HG02678 (cell line): Measurements from ENCODE around the gene FBXL14.
A peak's percentile ranks its signal among the peaks of the same experiment; 100 is the strongest.

ENCODE experiments used
- ATAC-seq: cut with Tn5 transposase; IDR thresholded peaks from one replicate; pipeline ENCODE4 v1.9.1; 2021; ENCODE audit warnings: mild to moderate bottlenecking, moderate library complexity; ENCODE audit not compliant: unreplicated experiment

FBXL14 gene

DNA sequence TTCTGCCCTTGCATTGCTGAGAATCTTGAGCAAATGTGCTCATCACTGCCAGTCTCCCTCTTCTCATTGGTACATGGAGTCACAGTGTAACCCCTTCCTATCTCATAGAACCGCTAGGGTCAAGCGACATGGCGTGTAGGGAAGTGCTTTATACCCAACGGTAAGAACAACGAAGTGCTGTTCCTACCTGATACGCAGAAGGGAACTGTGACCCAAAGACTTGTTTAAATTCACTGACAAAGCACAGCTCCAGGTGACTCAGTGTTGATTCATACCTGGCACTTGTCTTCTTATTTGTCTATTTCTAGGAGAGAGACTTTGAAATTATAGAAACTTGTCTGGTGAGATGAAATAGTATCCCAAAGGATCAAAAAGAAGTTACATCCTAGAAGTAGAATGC is 53.7 kb downstream of the FBXL14 start:
- no peak for ATAC-seq

DNA sequence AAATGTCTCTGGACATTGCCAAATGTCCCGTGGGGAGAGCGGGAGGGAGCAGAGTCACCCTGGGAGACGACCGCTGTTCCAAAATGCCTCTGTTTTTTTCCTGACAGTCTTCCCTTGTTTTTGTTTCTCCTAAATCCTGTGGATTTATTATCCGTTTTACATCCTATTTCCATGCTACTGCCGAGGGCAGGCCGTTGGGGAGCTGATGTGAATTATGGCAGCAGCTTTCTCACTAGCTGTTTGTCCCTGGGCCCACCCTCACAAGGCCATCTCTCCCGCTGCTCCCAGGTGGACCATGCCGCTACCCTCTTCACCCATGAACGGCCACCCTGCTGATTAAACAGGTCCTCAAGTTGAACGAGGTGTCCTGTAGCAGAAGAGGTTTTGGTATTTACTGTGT is 55.2 kb downstream of the FBXL14 start:
- no peak for ATAC-seq

DNA sequence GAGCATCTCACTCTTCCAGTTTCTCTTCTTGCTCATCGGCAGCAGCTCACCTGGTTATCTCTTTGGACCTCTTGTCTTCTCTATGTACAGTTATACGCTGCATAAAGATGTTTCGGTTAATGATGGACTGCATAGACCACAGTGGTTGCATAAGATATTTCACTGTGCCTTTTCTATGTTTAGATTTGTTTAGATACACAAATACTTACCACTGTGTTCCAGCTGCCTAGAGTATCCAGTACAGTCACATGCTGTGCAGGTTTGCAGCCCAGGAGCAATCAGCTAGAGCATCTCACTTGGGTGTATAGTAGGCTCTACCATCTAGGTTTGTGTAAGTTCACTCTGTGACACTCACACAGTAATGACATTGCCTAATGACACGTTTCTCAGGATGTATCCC is 57.6 kb downstream of the FBXL14 start:
- ATAC-seq: no peak

DNA sequence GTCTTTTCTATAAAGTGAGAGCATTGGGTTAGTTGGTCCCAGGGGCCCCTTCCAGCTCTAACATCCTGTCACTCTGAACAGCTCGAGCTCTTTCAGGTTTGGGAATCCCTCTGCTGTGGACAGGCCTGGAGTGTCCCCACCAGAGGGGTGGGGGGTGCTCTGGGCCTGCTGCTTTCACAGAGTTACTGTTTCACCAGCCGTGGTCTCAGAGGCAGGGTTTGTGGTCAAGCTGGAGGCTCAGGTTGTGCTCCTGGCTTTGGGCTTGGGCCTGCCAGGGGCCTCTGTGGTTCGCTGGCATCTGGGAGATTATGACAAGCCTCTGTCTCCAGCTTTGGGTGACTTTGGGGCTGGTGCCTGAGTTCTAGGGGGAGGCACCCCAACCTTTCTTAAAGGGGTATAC is 59.6 kb downstream of the FBXL14 start:
- no peak for ATAC-seq

DNA sequence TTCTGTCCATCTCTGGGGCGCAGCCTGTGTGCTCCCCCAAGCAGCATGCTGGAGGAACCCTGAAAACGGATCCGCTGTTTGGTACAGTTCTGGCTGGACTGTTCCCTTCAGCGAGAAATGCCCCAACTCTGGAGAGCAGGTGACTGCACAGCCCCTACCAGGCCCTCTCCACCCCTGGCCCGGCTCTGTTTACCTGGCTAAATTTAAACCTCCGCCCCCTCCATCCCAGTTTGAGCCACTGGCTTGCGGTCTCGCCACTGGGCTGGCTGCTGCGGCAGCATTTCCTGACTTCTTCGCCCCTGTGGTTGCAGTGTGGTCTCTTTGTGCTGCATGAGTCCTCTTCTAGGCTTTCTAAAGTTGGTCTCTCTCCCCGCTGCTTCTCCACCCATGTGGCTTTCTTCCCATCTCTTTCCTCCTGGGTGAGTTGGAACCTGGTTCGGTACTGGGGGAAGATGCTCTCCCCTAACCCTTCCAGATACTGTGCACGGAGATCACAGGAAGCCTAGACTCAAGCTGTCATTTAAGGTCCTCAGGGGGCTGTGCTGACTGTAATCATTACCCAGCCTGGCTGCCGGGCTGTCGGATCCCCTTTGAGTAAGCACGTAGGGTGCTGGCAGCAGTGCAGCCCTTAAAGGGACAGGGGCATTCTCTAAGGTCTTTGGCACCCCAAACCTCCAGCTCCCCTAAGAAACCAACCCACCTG is 60.6 kb downstream of the FBXL14 start:
- peak; percentile 56 for ATAC-seq

DNA sequence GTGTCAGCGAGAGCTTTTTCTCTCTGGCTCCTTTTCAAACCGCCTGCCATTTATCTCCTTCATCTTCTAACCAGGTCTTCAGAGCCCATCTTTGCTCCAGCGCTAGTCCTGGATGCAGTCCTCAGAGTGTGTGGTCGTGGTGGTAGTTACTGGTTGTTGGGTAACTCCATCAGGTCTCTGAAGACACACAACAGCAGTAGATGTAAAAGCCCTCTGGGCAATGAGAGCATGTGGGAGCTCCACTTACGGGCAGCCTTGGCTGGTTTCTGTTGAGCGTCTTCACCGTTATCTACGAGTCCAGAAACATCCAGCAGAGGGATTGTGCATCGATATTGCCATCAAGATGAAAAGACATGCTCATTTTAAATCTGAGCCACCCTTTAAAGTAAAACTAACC is 61.2 kb downstream of the FBXL14 start:
- peak; percentile 9 for ATAC-seq

DNA sequence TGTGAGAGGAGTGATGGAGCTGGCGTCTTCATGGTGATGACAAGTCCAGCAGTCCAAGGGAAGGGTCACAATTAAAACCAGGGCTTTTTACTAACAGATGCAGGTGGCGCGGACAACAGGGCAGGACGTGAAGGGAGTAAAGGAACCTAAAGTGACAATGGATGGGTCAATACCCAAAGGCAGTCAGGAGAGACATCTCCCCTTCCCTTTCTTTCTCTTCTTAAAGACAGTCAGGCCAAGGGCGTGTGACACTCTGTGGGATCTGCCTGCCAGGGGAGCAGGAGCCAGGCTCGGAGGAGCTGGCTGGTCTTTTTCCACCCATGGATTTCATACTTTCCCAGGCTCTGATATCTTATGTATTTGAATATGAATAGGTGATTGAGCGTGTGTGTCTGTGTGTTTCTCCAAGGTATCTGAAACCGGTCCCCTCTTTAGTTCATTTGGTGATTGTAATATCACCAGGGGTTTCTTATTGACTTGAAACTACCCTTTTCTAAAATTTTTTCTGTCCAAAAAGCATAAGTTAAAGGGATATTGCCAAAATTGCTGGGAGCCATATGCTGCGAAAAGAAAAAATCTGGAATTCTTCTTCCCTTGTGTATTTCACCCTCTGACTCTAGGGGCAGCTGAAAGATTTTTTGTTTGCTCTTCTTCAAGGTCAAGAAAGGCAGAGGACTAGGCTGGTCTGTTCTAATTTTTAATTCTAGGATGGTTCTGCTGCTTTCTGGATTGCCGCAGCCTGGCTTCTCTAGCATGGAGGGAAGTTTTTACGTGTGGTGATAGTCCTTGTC is 61.8 kb downstream of the FBXL14 start:
- ATAC-seq: no peak

DNA sequence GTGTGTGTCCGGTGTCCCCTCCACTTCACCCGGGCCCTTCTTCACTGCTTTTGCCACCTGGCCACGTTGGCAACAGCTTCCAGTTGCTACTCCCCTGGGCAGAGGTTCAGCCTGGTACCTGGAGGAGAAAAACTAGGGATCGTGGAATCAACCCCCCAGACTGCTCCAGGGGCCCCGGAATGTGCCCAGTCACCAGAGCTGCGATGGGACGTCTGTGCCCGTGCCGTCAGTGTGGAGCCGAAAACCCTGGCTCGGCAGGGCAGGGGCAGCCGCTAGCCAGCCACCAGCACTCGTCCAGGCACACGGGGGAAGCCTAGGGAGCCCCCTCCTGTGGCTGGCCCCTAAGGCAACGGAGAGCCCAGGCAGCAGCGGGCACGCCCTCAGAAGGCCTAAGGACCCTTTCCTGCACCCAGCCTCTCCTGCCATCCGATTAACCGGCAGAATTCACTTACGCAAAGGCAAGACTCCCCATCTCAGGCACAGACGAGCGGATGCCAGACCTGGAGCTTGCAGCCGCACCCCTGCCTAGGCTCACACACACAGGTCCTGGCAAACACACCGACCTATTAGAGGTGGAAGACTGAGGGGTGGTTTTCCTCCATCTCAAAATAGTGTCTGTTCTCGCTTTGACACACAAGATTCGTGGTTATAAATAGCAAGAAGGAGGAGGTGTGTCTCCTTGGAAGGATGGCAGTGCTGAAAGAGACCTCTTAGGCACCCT is 62.6 kb downstream of the FBXL14 start:
- no peak for ATAC-seq

DNA sequence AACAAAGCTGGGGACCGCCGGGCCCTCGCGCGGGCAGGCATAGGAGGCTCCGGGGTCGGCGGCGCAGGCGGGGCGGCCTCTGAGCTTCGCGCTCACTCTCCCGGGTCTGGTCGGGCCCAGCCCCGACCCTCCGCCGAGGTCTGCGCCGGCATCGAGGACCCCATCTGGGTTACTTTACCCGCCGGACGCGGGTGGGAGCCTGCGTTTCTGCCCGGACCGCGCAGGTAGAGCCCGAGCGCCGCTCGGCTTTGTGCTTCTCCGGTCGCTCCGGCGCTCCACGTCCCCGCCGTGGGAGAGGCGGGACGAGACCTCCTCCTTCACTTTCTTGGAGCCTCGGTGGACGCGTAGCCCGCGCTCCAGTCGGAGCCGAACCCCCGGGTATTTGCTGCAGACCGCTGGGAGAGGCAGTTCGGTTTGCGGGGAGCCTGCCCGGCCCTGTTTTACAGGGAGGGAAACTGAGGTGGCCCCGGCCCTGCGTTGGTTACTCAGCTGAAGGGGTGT is 63.2 kb downstream of the FBXL14 start:
- no peak for ATAC-seq

DNA sequence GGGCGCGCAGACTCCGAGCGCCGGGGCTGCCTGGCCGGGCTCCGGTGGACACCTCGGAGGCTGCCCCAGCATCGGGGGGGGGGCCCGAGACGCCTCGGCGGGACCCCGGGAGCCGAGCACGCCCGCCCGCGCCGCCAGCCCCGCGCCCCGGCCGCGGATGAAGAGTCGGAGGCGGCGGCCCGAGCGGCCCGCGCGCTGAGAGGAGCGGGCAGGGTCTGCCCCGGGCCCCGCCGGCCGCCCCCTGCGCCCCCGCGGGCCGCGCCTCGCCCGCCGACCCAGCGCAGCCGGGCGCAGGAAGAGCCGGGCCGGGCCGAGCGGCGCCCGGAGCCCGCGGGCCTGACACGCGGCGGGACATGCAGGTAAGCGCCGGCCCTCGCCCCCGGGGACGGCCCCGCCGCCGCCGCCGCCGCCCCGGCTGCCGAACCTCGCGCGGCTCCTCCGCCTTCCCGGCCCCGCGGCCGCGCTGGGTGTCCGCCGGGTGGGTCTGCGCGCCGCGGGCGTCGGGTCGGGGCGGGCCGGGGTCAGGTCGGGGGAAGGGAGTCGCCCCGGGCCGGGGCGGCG is 63.7 kb downstream of the FBXL14 start:
- no peak for ATAC-seq

DNA sequence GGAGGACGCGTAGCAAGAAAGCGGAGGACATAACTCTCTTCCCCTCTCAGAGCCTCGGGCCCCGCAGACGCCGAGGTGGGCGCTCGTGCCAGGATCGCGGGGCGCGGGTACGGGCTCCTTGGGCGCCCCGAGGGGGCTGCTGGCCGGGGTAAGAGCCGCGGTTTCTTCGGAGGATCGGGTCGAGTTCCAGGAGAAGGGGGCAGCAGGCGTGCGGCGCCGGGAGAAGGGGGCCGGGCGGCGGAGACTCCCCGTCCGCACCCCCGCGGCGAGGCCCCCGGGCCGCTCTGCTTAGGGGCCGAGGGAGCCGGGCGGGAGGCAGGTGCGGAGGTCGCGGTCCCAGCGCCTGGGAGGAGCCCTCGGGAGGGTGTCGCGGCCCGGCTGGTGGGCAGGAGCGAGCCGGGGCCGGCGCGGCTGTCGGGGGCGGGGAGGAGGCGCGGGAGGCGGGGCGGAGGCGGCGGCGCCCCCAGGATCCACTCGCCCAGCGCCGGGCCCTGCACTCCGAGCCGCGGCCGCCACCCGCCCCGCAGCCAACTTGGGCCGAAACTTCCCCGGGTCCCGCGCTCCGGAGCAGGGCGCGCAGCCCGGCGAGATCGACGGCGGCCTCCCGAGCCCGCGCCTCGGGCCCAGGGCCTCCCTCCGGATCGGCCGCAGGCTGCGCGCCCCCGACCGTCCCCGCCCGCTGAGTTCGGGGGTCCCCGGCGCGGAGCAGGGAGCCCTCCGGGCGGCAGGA is 64.4 kb downstream of the FBXL14 start:
- no peak for ATAC-seq

DNA sequence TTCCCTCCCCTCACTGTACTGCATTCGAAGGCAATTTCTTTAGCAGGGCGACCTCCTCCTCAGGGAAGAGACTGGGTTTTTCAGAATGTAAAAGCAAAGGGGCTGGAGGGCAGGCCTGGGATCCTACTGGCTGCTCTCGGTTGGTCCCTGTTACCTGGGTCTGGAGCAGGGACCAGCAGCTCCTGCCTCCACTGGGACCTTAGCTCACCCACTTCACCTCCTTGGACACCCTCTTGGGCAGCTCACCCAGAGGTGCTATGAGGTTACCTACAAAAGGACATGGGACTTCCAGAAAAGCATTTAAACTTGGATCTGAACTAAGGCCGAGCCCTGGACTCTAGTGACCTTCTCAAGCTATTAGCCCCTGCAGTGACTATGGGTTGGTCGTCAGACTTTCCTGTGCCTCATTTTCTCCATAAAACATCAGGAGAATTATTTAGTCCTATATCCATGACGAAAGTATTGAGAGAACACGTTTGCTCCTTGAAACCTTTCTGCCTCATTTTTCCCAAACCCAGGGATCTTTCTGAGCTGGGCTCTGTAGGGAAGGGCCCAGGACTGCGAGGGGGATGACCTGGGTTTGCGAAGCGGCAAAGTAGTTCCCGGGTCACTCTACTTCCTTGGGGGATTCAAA is 65.0 kb downstream of the FBXL14 start:
- ATAC-seq: no peak

DNA sequence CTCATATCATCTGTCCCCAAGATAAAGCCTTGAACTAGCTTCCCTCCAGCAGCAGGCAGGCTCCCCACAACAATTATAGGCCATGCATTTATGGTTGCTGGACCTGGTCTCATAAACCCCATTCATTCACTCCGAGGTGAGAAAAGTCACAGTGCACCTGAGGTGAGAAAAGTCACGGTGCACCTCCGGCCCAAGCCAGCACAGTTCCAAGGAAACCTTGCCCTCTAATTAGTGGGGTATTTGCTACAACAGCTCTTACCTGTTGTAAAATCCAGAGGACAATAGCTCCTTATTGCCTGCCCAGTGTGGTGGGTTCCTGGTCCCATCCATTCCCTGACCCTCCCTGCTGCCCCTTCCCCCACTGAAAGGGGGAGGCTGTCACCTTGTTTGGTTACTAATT is 65.6 kb downstream of the FBXL14 start:
- no peak for ATAC-seq

DNA sequence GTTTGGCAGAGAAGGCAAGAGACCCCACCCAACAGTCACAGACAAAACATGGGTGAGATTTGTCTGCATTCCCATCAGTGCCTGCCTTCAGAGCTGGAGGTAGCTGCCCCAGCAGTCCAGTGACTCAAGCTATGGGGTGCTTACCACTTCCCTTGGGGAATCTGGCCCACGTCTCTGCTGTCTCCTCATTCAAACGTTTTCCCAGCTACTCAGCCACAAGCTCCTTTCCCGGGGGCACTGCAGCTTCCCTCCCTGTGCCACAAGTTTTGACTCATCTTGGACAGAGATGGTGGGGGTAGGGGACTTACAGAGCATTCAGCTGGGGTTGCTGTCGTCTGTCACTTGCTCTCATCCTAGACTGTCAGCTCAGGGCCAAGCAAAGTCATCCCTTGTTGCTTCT is 66.6 kb downstream of the FBXL14 start:
- ATAC-seq: no peak

DNA sequence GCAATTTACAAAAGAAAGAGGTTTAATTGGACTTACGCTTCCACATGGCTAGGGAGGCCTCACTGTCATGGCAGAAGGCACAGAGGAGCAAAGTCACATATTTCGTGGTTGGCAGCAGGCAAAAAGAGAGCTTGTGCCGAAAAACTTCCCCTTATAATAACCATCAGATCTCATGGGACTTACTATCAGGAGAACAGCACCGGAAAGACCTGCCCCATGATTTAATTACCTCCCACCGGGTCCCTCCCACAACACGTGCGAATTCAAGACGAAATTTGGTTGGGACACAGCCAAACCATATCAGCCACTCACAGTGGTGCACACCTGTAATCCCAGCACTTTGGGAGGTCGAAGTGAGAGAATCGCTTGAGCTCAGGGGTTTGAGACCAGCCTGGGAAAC is 68.5 kb downstream of the FBXL14 start:
- no peak for ATAC-seq

DNA sequence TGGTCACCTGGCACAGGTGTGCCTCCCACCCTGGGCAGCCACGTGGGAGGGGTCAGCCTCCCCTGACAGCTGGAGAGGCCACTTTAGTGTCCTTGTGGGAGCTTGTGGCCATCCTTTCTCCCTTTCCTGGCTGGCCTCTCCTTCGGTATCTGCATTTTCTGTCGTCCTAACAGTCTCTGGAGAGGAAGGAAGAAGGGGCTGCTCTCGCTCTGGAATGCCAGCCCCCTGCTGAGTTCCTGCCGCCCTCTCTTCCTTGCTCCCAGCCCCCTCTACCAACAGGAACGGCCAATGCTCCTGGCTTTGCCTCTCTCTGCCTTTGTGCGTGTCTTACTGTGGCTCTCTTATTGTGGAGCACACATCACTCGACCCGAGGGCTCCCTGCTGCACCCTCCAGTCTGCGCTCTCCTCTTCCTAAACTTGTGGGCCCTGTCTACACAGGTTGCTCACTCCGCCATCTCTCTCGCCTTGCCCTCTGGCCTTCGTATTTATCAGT is 70.8 kb downstream of the FBXL14 start:
- no peak for ATAC-seq

DNA sequence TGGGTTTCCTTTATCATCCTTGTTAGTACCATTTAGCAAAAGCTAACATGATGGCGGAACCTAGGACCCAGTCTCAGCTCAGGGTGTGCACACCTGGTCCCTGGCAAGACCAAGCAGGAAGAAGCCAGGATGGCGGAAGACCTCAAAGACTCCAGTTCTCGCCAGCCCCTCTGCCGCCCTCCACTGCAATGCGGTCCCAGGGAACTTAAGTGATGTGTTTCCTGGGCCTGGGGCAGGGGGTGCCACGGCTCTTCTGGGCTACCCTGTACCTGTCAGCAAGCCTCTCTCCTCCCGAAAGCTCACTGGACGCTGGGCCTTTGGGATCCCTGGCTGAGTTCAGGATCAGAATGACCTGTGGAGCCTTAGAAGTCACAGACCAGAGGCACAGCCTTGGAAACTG is 71.3 kb downstream of the FBXL14 start:
- ATAC-seq: no peak

DNA sequence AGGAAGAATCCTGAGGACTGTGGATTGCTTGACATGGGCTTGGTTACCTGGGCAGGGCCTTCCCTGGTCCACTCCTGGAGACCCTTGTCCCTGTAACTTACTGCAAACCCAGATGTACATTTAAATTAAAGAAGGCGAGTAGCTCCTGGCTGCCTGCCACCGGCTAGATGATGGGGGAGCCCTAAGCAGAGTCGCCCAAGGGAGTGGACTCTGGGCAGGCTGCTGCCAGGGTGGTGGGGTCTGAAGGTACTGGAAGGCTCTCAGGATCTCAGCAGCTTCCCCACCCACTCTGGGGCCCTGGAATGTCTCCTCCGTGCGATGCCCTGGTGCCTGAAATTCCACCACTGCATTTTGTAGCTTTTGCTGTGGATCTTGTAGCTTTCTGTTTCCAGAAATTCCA is 74.7 kb downstream of the FBXL14 start:
- no peak for ATAC-seq

DNA sequence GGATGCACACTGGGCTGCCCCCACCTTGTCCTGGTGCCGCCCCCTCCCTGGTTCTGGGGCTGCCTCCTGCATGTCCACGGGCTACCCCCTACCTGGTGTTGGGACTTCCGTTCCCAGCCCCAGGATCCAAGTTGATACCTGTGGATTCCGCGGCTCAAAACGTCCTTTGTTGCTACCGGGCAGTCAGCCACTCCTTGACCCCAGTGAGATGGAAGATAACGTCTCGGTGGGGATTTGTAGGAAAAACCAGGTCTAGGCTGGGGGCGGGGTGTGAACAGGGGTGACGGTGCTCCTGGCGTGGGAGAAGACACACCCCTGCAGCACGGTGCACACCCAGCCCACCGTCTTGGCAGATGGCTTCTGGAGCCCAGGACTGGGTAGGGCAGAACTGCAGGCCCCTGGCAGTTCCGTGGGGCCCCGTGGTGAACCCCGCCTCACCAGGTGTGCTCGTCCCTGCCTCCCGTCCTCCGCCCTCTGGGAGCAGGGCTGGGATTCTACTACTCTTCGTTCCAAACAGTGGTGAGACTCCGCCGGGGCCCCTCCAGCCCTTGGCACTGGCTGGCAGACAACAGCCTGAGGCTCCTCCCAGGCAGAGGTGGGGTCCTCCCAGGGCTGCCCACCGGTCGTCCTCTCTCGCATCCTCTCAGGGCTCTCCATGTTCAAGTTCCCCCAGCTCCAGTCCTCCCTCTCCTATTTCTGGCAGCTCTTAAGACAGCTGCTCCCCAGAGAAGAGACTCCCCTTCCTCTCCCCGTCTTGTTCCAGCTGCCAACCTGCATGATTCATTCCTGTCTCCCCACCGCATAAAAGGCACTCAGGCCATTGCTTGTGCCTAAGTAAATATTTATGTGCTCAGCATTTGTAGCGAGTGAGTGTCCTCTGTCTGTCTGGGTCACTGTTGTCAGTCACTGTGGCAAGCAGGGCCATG is 75.5 kb downstream of the FBXL14 start:
- no peak for ATAC-seq
